WTC11 (cell line): ENCODE measurements around the gene TNFAIP8L1. TPM values are rescaled to one million over a fixed set of nuclear protein-coding genes. Genes with fewer than 3 reads are reported as not detected.

Source experiments
- ATF1 ChIP-seq: sonication (generic); formaldehyde crosslinking; IDR thresholded peaks from 2 replicates; pipeline ENCODE4 v1.8.1; 2023; ENCODE audit warnings: mild to moderate bottlenecking, moderate library complexity, missing genetic modification reagents
- CBFB ChIP-seq: sonication (generic); formaldehyde crosslinking; IDR thresholded peaks from 2 replicates; pipeline ENCODE4 v1.8.1; 2022; ENCODE audit warnings: mild to moderate bottlenecking, low read depth, missing genetic modification reagents
- ELF4 ChIP-seq: sonication (generic); formaldehyde crosslinking; IDR thresholded peaks from 2 replicates; pipeline ENCODE4 v1.8.1; 2022; ENCODE audit warnings: low read depth, mild to moderate bottlenecking, moderate library complexity, missing genetic modification reagents
- HMGA2 ChIP-seq: fragments of 250-450 bp; sonication (Bioruptor Pico); IDR thresholded peaks from 2 replicates; pipeline ENCODE4 v1.4.0; 2021; ENCODE audit warnings: mild to moderate bottlenecking, moderate library complexity
- KAT7 ChIP-seq: sonication (generic); formaldehyde crosslinking; IDR thresholded peaks from 2 replicates; pipeline ENCODE4 v1.8.1; 2023; ENCODE audit warnings: missing genetic modification reagents, mild to moderate bottlenecking, borderline replicate concordance
- MYBL2 ChIP-seq: sonication (generic); formaldehyde crosslinking; IDR thresholded peaks from 2 replicates; pipeline ENCODE4 v1.8.1; 2023; ENCODE audit warnings: mild to moderate bottlenecking, moderate library complexity, missing genetic modification reagents
- NR1H2 ChIP-seq: sonication (generic); formaldehyde crosslinking; IDR thresholded peaks from 2 replicates; pipeline ENCODE4 v1.9.0; 2021; ENCODE audit warnings: mild to moderate bottlenecking, moderate library complexity, missing genetic modification reagents
- NR2C2 ChIP-seq: sonication (generic); formaldehyde crosslinking; IDR thresholded peaks from 2 replicates; pipeline ENCODE4 v1.8.0; 2022; ENCODE audit warnings: mild to moderate bottlenecking, missing genetic modification reagents
- PRRX2 ChIP-seq: fragments of 250-450 bp; sonication (Bioruptor Pico); IDR thresholded peaks from 2 replicates; pipeline ENCODE4 v1.8.0; 2021; ENCODE audit warnings: mild to moderate bottlenecking
- RELA ChIP-seq: sonication (generic); formaldehyde crosslinking; IDR thresholded peaks from 2 replicates; pipeline ENCODE4 v1.8.1; 2022; ENCODE audit warnings: missing genetic modification reagents, mild to moderate bottlenecking, borderline replicate concordance
- RORB ChIP-seq: fragments of 250-450 bp; sonication (Bioruptor Pico); IDR thresholded peaks from 2 replicates; pipeline ENCODE4 v1.9.0; 2021; ENCODE audit warnings: mild to moderate bottlenecking
- SMAD3 ChIP-seq: sonication (generic); formaldehyde crosslinking; IDR thresholded peaks from 2 replicates; pipeline ENCODE4 v1.8.0; 2022; ENCODE audit warnings: missing genetic modification reagents, mild to moderate bottlenecking, borderline replicate concordance
- TCF7 ChIP-seq: sonication (generic); formaldehyde crosslinking; IDR thresholded peaks from 2 replicates; pipeline ENCODE4 v1.8.0; 2022; ENCODE audit warnings: mild to moderate bottlenecking, low read depth, missing genetic modification reagents, moderate library complexity
- TP53 ChIP-seq: sonication (generic); formaldehyde crosslinking; IDR thresholded peaks from 2 replicates; pipeline ENCODE4 v1.8.1; 2023; ENCODE audit warnings: mild to moderate bottlenecking, missing genetic modification reagents
- ZBTB21 ChIP-seq: sonication (generic); formaldehyde crosslinking; IDR thresholded peaks from 2 replicates; pipeline ENCODE4 v1.8.1; 2023; ENCODE audit warnings: mild to moderate bottlenecking, missing genetic modification reagents, borderline replicate concordance
- ZNF138 ChIP-seq: sonication (generic); formaldehyde crosslinking; conservative IDR thresholded peaks from 2 replicates; pipeline ENCODE4 v1.8.1; 2022; ENCODE audit warnings: mild to moderate bottlenecking, moderate library complexity, missing genetic modification reagents
- ZNF396 ChIP-seq: fragments of 250-450 bp; sonication (Bioruptor Pico); IDR thresholded peaks from 2 replicates; pipeline ENCODE4 v1.8.0; 2021; ENCODE audit warnings: mild to moderate bottlenecking, moderate library complexity, borderline replicate concordance
- ZNF423 ChIP-seq: fragments of 250-450 bp; sonication (Bioruptor Pico); IDR thresholded peaks from 2 replicates; pipeline ENCODE4 v2.1.2; 2022; ENCODE audit warnings: mild to moderate bottlenecking, moderate library complexity
- total RNA-seq: library from RNA; stranded (reverse); gene quantifications from 3 replicates; pipeline ENCODE4 v1.2.3, GENCODE V29; 2021
- TF ChIP-seq, protein P1 (sequence below): sonication (generic); formaldehyde crosslinking; IDR thresholded peaks from 2 replicates; pipeline ENCODE4 v1.8.1; 2022; ENCODE audit warnings: low read depth, missing genetic modification reagents, borderline replicate concordance
- TF ChIP-seq, protein P2 (sequence below): sonication (generic); formaldehyde crosslinking; IDR thresholded peaks from 2 replicates; pipeline ENCODE4 v1.8.1; 2023; ENCODE audit warnings: mild to moderate bottlenecking, missing genetic modification reagents
- TF ChIP-seq, protein P3 (sequence below): sonication (generic); formaldehyde crosslinking; IDR thresholded peaks from 2 replicates; pipeline ENCODE4 v1.8.1; 2022; ENCODE audit warnings: mild to moderate bottlenecking, missing genetic modification reagents, moderate library complexity, borderline replicate concordance
- TF ChIP-seq, protein P4 (sequence below): sonication (generic); formaldehyde crosslinking; conservative IDR thresholded peaks from 2 replicates; pipeline ENCODE4 v1.8.1; 2023; ENCODE audit warnings: mild to moderate bottlenecking, low read depth, missing genetic modification reagents, moderate library complexity
- TF ChIP-seq, protein P5 (sequence below): fragments of 250-450 bp; sonication (Bioruptor Pico); IDR thresholded peaks from 2 replicates; pipeline ENCODE4 v1.9.0; 2021; ENCODE audit warnings: mild to moderate bottlenecking
- TF ChIP-seq, protein P6 (sequence below): fragments of 250-450 bp; sonication (Bioruptor Pico); conservative IDR thresholded peaks from 2 replicates; pipeline ENCODE4 v1.9.0; 2021; ENCODE audit warnings: mild to moderate bottlenecking
- TF ChIP-seq, protein P7 (sequence below): sonication (generic); formaldehyde crosslinking; IDR thresholded peaks from 2 replicates; pipeline ENCODE4 v1.8.0; 2022; ENCODE audit warnings: missing genetic modification reagents

The TNFAIP8L1 gene
- total RNA-seq, 1 experiment from 2014 or later = 8.7 TPM

DNA sequence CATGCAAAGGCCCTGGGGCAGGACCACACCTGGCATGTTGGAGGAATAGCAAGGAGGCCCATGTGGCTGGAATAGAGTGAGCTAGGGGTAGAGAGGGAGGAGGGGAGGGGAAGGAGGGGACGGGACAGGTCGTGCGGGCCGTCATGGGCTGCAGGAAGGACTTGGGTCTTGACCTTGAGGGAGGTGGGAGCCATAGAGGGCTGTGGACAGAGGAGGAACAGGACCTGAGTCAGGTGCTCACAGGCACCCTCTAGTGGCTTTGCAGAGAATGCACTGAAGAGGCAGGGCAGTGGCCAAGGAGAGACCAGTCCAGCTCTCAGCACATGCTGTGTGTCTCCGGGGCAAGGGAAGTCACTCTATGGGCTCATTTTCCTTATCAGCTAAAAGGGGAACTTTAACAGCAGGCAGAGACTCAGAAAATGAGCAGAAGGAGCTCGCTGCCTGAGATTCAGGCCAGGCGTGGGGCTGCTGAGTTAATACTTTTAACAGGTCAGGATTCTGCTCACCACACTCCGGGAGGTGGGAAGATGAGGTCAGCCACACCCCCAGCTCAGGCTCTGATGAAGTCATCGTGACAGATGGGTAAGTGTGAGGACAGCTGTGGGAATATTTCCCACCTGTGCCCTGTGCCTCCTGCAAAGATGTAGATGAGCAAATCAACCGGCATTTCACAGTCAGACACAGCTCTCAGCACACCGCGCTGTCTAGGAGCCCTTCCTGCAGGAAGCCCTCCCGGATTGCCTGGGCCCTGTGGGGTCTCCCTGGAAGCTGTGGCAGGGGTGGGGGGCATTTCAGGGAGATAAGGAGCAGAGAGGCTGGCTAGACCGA, 6.0 kb upstream of the TNFAIP8L1 start (continued):
- TF ChIP-seq, protein P1, sequence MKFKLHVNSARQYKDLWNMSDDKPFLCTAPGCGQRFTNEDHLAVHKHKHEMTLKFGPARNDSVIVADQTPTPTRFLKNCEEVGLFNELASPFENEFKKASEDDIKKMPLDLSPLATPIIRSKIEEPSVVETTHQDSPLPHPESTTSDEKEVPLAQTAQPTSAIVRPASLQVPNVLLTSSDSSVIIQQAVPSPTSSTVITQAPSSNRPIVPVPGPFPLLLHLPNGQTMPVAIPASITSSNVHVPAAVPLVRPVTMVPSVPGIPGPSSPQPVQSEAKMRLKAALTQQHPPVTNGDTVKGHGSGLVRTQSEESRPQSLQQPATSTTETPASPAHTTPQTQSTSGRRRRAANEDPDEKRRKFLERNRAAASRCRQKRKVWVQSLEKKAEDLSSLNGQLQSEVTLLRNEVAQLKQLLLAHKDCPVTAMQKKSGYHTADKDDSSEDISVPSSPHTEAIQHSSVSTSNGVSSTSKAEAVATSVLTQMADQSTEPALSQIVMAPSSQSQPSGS = no peak
- no peak for TF ChIP-seq KAT7 (CRISPR knock-in tag)
- TF ChIP-seq, protein P2, sequence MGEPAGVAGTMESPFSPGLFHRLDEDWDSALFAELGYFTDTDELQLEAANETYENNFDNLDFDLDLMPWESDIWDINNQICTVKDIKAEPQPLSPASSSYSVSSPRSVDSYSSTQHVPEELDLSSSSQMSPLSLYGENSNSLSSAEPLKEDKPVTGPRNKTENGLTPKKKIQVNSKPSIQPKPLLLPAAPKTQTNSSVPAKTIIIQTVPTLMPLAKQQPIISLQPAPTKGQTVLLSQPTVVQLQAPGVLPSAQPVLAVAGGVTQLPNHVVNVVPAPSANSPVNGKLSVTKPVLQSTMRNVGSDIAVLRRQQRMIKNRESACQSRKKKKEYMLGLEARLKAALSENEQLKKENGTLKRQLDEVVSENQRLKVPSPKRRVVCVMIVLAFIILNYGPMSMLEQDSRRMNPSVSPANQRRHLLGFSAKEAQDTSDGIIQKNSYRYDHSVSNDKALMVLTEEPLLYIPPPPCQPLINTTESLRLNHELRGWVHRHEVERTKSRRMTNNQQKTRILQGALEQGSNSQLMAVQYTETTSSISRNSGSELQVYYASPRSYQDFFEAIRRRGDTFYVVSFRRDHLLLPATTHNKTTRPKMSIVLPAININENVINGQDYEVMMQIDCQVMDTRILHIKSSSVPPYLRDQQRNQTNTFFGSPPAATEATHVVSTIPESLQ (CRISPR knock-in tag) = no peak
- no peak for TF ChIP-seq ELF4 (CRISPR knock-in tag)
- TF ChIP-seq, protein P3, sequence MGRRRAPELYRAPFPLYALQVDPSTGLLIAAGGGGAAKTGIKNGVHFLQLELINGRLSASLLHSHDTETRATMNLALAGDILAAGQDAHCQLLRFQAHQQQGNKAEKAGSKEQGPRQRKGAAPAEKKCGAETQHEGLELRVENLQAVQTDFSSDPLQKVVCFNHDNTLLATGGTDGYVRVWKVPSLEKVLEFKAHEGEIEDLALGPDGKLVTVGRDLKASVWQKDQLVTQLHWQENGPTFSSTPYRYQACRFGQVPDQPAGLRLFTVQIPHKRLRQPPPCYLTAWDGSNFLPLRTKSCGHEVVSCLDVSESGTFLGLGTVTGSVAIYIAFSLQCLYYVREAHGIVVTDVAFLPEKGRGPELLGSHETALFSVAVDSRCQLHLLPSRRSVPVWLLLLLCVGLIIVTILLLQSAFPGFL (CRISPR knock-in tag) = no peak
- TF ChIP-seq ATF1 (CRISPR knock-in tag) = no peak
- 0 out of 2 replicates have a peak, but pooled peaks have one; percentile 18 for TF ChIP-seq ZNF423 (CRISPR knock-in tag)
- TF ChIP-seq MYBL2 (CRISPR knock-in tag) = no peak
- TF ChIP-seq ZBTB21 (CRISPR knock-in tag) = no peak
- TF ChIP-seq NR1H2 (CRISPR knock-in tag) = no peak
- TF ChIP-seq PRRX2 = 0 out of 2 replicates have a peak, but pooled peaks have one; percentile 58
- TF ChIP-seq, protein P4, sequence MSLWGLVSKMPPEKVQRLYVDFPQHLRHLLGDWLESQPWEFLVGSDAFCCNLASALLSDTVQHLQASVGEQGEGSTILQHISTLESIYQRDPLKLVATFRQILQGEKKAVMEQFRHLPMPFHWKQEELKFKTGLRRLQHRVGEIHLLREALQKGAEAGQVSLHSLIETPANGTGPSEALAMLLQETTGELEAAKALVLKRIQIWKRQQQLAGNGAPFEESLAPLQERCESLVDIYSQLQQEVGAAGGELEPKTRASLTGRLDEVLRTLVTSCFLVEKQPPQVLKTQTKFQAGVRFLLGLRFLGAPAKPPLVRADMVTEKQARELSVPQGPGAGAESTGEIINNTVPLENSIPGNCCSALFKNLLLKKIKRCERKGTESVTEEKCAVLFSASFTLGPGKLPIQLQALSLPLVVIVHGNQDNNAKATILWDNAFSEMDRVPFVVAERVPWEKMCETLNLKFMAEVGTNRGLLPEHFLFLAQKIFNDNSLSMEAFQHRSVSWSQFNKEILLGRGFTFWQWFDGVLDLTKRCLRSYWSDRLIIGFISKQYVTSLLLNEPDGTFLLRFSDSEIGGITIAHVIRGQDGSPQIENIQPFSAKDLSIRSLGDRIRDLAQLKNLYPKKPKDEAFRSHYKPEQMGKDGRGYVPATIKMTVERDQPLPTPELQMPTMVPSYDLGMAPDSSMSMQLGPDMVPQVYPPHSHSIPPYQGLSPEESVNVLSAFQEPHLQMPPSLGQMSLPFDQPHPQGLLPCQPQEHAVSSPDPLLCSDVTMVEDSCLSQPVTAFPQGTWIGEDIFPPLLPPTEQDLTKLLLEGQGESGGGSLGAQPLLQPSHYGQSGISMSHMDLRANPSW (CRISPR knock-in tag) = no peak
- TF ChIP-seq TP53 (CRISPR knock-in tag) = no peak
- no peak for TF ChIP-seq CBFB
- TF ChIP-seq, protein P5, sequence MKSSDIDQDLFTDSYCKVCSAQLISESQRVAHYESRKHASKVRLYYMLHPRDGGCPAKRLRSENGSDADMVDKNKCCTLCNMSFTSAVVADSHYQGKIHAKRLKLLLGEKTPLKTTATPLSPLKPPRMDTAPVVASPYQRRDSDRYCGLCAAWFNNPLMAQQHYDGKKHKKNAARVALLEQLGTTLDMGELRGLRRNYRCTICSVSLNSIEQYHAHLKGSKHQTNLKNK (CRISPR knock-in tag) = no peak
- no peak for TF ChIP-seq ZNF138 (CRISPR knock-in tag)
- 0 out of 2 replicates have a peak, but pooled peaks have one; percentile 11 for TF ChIP-seq ZNF396 (CRISPR knock-in tag)
- no peak for TF ChIP-seq TCF7 (CRISPR knock-in tag)
- no peak for TF ChIP-seq RORB (CRISPR knock-in tag)
- no peak for TF ChIP-seq HMGA2 (CRISPR knock-in tag)
- TF ChIP-seq RELA (CRISPR knock-in tag) = no peak
- TF ChIP-seq, protein P6, sequence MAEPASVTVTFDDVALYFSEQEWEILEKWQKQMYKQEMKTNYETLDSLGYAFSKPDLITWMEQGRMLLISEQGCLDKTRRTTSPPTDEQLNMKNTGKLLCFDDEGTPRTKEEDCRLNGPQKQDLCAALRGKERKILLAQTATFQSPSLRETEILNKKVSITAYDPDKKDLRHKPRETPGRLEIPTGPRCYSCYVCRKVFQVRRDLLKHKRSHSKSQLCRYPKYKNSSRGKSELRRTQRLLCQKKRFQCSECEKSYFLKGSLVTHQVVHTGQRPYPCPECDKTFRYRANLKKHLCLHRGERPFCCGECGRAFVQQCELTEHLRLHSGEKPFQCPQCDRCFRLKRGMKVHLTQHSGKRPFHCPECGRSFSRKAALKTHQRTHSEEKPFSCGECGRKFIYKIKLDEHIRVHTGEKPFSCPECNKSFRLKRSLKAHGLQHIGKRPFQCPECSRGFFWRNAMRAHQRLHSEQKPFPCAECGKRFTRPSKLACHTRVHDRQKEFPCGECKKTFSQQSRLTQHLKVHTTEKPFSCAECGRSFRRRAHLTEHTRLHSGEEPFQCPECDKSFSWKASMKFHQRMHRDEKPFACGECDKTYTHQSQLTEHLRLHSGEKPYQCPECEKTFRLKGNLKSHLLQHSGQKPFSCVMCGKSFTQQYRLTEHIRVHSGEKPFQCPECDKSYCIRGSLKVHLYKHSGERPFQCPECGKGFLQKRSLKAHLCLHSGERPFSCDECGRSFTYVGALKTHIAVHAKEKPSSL (CRISPR knock-in tag) = no peak
- TF ChIP-seq, protein P7, sequence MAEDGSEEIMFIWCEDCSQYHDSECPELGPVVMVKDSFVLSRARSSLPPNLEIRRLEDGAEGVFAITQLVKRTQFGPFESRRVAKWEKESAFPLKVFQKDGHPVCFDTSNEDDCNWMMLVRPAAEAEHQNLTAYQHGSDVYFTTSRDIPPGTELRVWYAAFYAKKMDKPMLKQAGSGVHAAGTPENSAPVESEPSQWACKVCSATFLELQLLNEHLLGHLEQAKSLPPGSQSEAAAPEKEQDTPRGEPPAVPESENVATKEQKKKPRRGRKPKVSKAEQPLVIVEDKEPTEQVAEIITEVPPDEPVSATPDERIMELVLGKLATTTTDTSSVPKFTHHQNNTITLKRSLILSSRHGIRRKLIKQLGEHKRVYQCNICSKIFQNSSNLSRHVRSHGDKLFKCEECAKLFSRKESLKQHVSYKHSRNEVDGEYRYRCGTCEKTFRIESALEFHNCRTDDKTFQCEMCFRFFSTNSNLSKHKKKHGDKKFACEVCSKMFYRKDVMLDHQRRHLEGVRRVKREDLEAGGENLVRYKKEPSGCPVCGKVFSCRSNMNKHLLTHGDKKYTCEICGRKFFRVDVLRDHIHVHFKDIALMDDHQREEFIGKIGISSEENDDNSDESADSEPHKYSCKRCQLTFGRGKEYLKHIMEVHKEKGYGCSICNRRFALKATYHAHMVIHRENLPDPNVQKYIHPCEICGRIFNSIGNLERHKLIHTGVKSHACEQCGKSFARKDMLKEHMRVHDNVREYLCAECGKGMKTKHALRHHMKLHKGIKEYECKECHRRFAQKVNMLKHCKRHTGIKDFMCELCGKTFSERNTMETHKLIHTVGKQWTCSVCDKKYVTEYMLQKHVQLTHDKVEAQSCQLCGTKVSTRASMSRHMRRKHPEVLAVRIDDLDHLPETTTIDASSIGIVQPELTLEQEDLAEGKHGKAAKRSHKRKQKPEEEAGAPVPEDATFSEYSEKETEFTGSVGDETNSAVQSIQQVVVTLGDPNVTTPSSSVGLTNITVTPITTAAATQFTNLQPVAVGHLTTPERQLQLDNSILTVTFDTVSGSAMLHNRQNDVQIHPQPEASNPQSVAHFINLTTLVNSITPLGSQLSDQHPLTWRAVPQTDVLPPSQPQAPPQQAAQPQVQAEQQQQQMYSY (CRISPR knock-in tag) = no peak
- no peak for TF ChIP-seq SMAD3 (CRISPR knock-in tag)
- TF ChIP-seq NR2C2 (CRISPR knock-in tag) = no peak
